ENCODE measurements around the gene DLGAP1.

Gene DLGAP1

DNA sequence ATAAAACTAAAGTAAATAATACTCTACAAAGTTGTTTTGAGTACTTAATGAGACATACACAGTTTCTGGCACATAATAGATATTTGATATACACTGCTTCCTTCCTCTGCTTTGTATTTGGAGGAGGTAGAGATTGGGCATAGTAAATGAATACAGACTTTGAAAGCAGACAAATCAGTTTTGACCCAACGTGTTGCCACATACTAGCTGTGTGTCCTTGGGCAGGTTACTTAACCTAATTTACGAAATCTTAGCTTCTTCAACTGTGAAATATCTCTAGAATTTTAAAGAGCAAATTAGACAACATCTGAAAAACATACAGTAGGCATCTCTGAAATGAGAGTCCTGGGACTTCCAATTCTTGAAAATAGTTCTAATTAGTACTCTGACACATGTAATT is 579.7 kb downstream of the DLGAP1 start (continued):
- TF ChIP-seq, protein P1, sequence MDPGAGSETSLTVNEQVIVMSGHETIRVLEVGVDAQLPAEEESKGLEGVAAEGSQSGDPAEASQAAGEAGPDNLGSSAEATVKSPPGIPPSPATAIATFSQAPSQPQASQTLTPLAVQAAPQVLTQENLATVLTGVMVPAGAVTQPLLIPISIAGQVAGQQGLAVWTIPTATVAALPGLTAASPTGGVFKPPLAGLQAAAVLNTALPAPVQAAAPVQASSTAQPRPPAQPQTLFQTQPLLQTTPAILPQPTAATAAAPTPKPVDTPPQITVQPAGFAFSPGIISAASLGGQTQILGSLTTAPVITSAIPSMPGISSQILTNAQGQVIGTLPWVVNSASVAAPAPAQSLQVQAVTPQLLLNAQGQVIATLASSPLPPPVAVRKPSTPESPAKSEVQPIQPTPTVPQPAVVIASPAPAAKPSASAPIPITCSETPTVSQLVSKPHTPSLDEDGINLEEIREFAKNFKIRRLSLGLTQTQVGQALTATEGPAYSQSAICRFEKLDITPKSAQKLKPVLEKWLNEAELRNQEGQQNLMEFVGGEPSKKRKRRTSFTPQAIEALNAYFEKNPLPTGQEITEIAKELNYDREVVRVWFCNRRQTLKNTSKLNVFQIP (CRISPR knock-in tag; IDR thresholded peaks at IDR 0.05; ENCODE audit: borderline replicate concordance, low read depth), result no peak
- no peak for TF ChIP-seq ARNTL (CRISPR knock-in tag; IDR thresholded peaks at IDR 0.05; ENCODE audit: borderline replicate concordance, low read depth)
- TF ChIP-seq, protein P2, sequence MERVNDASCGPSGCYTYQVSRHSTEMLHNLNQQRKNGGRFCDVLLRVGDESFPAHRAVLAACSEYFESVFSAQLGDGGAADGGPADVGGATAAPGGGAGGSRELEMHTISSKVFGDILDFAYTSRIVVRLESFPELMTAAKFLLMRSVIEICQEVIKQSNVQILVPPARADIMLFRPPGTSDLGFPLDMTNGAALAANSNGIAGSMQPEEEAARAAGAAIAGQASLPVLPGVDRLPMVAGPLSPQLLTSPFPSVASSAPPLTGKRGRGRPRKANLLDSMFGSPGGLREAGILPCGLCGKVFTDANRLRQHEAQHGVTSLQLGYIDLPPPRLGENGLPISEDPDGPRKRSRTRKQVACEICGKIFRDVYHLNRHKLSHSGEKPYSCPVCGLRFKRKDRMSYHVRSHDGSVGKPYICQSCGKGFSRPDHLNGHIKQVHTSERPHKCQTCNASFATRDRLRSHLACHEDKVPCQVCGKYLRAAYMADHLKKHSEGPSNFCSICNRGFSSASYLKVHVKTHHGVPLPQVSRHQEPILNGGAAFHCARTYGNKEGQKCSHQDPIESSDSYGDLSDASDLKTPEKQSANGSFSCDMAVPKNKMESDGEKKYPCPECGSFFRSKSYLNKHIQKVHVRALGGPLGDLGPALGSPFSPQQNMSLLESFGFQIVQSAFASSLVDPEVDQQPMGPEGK (CRISPR knock-in tag; IDR thresholded peaks at IDR 0.05; ENCODE audit: borderline replicate concordance), result no peak

DNA sequence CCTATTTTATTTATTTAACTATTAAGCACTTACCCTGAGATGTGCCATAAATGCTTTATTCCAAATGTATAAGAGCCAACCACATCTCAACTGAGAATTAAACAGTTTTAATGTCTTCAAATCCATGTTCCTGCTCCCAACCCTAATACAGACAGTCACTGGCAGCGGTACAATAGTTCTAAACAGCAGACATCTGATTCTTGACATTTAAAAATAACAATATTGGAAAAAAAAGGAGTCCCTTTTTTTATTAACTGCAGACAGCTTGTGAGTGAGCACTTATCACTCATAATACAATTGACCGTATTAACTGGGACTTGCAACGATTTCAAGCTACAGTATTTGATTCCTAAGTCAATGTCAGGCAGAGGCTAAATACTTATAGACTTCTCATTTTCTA is 580.5 kb downstream of the DLGAP1 start:
- TF ChIP-seq, protein P2 (CRISPR knock-in tag; IDR thresholded peaks at IDR 0.05; ENCODE audit: borderline replicate concordance), result no peak
- no peak for TF ChIP-seq TCF4 (CRISPR knock-in tag; IDR thresholded peaks at IDR 0.05; ENCODE audit: borderline replicate concordance)
- no peak for TF ChIP-seq TOX (CRISPR knock-in tag; IDR thresholded peaks at IDR 0.05; ENCODE audit: borderline replicate concordance)
- no peak for TF ChIP-seq ISL1 (CRISPR knock-in tag; IDR thresholded peaks at IDR 0.05)
- no peak for TF ChIP-seq ZFP30 (CRISPR knock-in tag; IDR thresholded peaks at IDR 0.05)
- TF ChIP-seq RARB (CRISPR knock-in tag; IDR thresholded peaks at IDR 0.05), result no peak
- TF ChIP-seq, protein P3, sequence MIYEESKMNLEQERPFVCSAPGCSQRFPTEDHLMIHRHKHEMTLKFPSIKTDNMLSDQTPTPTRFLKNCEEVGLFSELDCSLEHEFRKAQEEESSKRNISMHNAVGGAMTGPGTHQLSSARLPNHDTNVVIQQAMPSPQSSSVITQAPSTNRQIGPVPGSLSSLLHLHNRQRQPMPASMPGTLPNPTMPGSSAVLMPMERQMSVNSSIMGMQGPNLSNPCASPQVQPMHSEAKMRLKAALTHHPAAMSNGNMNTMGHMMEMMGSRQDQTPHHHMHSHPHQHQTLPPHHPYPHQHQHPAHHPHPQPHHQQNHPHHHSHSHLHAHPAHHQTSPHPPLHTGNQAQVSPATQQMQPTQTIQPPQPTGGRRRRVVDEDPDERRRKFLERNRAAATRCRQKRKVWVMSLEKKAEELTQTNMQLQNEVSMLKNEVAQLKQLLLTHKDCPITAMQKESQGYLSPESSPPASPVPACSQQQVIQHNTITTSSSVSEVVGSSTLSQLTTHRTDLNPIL (CRISPR knock-in tag; IDR thresholded peaks at IDR 0.05; ENCODE audit: low read depth), result no peak
- no peak for TF ChIP-seq PPARA (CRISPR knock-in tag; IDR thresholded peaks at IDR 0.05; ENCODE audit: borderline replicate concordance)
- TF ChIP-seq BACH2 (CRISPR knock-in tag; IDR thresholded peaks at IDR 0.05; ENCODE audit: borderline replicate concordance), result no peak
- no peak for TF ChIP-seq ZFP3 (CRISPR knock-in tag; IDR thresholded peaks at IDR 0.05)
- TF ChIP-seq ZC3H10 (CRISPR knock-in tag; IDR thresholded peaks at IDR 0.05), result no peak
- TF ChIP-seq, protein P4, sequence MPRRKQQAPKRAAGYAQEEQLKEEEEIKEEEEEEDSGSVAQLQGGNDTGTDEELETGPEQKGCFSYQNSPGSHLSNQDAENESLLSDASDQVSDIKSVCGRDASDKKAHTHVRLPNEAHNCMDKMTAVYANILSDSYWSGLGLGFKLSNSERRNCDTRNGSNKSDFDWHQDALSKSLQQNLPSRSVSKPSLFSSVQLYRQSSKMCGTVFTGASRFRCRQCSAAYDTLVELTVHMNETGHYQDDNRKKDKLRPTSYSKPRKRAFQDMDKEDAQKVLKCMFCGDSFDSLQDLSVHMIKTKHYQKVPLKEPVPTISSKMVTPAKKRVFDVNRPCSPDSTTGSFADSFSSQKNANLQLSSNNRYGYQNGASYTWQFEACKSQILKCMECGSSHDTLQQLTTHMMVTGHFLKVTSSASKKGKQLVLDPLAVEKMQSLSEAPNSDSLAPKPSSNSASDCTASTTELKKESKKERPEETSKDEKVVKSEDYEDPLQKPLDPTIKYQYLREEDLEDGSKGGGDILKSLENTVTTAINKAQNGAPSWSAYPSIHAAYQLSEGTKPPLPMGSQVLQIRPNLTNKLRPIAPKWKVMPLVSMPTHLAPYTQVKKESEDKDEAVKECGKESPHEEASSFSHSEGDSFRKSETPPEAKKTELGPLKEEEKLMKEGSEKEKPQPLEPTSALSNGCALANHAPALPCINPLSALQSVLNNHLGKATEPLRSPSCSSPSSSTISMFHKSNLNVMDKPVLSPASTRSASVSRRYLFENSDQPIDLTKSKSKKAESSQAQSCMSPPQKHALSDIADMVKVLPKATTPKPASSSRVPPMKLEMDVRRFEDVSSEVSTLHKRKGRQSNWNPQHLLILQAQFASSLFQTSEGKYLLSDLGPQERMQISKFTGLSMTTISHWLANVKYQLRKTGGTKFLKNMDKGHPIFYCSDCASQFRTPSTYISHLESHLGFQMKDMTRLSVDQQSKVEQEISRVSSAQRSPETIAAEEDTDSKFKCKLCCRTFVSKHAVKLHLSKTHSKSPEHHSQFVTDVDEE (CRISPR knock-in tag; IDR thresholded peaks at IDR 0.05), result no peak
- no peak for TF ChIP-seq ESRRG (CRISPR knock-in tag; IDR thresholded peaks at IDR 0.05)
- no peak for TF ChIP-seq ZNF565 (CRISPR knock-in tag; conservative IDR thresholded peaks at IDR 0.05; ENCODE audit: low read depth)
- ATAC-seq, result no peak

DNA sequence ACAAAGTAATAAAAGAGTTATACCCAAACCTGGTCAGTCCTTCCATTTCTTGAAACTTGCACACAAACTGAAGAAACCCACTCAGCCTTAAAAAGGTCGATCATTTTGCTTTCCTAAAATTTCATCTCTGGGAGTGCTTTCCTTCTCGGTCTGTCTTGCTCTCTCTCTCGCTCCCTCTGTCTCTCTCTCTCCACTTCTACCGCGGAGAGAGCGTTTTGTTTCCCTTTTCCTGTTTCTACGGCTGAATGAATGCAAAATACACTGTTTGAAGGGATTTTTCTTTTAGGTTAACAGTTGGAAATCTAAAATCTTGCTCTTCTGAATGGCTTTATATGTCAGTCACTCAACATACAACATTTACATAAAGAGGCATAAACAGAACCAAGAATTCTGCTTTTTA is 581.0 kb downstream of the DLGAP1 start:
- no peak for ATAC-seq
- TF ChIP-seq, protein P5, sequence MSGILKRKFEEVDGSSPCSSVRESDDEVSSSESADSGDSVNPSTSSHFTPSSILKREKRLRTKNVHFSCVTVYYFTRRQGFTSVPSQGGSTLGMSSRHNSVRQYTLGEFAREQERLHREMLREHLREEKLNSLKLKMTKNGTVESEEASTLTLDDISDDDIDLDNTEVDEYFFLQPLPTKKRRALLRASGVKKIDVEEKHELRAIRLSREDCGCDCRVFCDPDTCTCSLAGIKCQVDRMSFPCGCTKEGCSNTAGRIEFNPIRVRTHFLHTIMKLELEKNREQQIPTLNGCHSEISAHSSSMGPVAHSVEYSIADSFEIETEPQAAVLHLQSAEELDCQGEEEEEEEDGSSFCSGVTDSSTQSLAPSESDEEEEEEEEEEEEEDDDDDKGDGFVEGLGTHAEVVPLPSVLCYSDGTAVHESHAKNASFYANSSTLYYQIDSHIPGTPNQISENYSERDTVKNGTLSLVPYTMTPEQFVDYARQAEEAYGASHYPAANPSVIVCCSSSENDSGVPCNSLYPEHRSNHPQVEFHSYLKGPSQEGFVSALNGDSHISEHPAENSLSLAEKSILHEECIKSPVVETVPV (CRISPR knock-in tag; IDR thresholded peaks at IDR 0.05), result no peak
- no peak for TF ChIP-seq ZNF8 (CRISPR knock-in tag; IDR thresholded peaks at IDR 0.05)
- no peak for TF ChIP-seq ZFP3 (CRISPR knock-in tag; IDR thresholded peaks at IDR 0.05)
- TF ChIP-seq, protein P3 (CRISPR knock-in tag; IDR thresholded peaks at IDR 0.05; ENCODE audit: low read depth), result no peak
- TF ChIP-seq ZC3H10 (CRISPR knock-in tag; IDR thresholded peaks at IDR 0.05), result no peak
- TF ChIP-seq SNAI2 (CRISPR knock-in tag; IDR thresholded peaks at IDR 0.05), result no peak
- TF ChIP-seq, protein P4 (CRISPR knock-in tag; IDR thresholded peaks at IDR 0.05), result no peak

Data from SK-N-SH treated with all-trans-retinoic acid at 6 μM for 48 hours (cell line).